GM21737 (cell line): ENCODE results near the gene RTN4RL1.

Source experiments
- ATAC-seq: cut with Tn5 transposase; IDR thresholded peaks from one replicate; pipeline ENCODE4 v1.9.1; 2021; ENCODE audit warnings: mild to moderate bottlenecking, moderate library complexity; ENCODE audit not compliant: unreplicated experiment

RTN4RL1 gene

GRCh38 chr17:2059547-2060384 lies 34.6 kb upstream of the RTN4RL1 start:
- ATAC-seq: no peak

GRCh38 chr17:2058586-2059546 lies 33.7 kb upstream of the RTN4RL1 start:
- ATAC-seq: no peak

DNA sequence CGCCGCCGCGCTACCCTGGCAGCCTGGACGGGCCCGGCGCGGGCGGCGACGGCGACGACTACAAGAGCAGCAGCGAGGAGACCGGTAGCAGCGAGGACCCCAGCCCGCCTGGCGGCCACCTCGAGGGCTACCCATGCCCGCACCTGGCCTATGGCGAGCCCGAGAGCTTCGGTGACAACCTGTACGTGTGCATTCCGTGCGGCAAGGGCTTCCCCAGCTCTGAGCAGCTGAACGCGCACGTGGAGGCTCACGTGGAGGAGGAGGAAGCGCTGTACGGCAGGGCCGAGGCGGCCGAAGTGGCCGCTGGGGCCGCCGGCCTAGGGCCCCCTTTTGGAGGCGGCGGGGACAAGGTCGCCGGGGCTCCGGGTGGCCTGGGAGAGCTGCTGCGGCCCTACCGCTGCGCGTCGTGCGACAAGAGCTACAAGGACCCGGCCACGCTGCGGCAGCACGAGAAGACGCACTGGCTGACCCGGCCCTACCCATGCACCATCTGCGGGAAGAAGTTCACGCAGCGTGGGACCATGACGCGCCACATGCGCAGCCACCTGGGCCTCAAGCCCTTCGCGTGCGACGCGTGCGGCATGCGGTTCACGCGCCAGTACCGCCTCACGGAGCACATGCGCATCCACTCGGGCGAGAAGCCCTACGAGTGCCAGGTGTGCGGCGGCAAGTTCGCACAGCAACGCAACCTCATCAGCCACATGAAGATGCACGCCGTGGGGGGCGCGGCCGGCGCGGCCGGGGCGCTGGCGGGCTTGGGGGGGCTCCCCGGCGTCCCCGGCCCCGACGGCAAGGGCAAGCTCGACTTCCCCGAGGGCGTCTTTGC lies 32.8 kb upstream of the RTN4RL1 start:
- ATAC-seq: no peak

DNA sequence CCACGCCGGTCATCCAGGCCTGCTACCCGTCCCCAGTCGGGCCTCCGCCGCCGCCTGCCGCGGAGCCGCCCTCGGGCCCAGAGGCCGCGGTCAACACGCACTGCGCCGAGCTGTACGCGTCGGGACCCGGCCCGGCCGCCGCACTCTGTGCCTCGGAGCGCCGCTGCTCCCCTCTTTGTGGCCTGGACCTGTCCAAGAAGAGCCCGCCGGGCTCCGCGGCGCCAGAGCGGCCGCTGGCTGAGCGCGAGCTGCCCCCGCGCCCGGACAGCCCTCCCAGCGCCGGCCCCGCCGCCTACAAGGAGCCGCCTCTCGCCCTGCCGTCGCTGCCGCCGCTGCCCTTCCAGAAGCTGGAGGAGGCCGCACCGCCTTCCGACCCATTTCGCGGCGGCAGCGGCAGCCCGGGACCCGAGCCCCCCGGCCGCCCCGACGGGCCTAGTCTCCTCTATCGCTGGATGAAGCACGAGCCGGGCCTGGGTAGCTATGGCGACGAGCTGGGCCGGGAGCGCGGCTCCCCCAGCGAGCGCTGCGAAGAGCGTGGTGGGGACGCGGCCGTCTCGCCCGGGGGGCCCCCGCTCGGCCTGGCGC lies 32.1 kb upstream of the RTN4RL1 start:
- no peak for ATAC-seq

DNA sequence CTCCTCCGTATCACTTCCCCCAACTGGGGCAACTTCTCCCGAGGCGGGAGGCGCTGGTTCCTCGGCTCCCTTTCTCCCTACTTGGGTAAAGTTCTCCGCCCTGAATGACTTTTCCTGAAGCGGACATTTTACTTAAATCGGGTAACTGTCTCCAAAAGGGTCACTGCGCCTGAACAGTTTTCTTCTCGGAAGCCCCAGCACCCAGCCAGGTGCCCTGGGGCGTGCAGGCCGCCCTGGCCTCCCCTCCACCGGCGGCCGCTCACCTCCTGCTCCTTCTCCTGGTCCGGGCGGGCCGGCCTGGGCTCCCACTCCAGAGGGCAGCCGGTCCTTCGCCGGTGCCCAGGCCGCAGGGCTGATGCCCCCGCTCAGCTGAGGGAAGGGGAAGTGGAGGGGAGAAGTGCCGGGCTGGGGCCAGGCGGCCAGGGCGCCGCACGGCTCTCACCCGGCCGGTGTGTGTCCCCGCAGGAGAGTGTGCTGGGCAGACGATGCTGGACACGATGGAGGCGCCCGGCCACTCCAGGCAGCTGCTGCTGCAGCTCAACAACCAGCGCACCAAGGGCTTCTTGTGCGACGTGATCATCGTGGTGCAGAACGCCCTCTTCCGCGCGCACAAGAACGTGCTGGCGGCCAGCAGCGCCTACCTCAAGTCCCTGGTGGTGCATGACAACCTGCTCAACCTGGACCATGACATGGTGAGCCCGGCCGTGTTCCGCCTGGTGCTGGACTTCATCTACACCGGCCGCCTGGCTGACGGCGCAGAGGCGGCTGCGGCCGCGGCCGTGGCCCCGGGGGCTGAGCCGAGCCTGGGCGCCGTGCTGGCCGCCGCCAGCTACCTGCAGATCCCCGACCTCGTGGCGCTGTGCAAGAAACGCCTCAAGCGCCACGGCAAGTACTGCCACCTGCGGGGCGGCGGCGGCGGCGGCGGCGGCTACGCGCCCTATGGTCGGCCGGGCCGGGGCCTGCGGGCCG lies 31.4 kb upstream of the RTN4RL1 start:
- no peak for ATAC-seq

DNA sequence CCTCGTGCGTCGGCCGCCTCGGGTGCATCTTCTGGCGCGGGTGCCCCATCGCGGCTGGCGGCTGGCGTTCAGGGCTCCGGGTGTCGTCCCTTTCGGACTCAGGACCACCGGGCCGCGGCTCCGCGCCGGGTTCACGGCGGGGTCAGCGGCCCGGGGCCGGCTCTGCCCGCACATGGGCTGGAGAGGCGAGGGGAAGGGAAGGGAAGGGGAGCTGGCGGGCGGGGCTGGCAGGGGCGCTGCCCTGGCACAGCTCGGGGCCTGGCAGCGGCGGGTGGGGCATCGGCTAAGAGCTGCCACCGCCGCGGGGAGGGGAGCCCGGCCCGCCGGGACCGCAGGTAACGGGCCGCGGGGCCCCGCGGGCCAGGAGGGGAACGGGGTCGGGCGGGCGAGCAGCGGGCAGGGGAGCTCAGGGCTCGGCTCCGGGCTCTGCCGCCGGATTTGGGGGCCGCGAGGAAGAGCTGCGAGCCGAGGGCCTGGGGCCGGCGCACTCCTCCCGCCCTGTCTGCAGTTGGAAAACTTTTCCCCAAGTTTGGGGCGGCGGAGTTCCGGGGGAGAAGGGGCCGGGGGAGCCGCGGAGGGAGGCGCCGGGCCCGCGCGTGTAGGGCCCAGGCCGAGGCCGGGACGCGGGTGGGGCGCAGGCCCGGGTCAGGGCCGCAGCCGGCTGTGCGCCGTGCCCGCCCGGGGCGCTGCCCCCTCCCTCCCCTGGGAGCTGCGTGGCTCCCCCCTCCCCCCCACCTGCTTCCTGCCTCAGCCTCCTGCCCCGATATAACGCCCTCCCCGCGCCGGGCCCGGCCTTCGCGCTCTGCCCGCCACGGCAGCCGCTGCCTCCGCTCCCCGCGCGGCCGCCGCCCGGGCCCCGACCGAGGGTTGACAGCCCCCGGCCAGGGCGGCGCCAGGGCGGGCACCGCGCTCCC lies 30.4 kb upstream of the RTN4RL1 start:
- no peak for ATAC-seq

GRCh38 chr17:2054512-2055291 lies 29.6 kb upstream of the RTN4RL1 start, which contains the start of gene HIC1:
HIC1 (plus strand) TSS chr17:2055103; CDS start chr17:2056691, 1,588 bp downstream.
- peak; percentile 36 for ATAC-seq

DNA sequence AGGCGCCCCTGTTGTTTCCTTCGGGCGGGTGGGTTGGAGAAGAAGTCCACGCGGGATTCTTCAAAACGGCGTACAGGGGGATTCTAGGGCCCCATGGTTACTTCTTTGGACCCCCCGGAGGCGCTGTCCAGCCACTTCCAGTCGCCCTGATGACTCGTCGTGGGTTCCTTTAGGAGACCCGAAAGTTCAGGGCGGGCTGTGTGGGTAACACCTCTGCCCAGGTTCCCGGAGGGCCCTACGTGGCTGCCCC lies 29.1 kb upstream of the RTN4RL1 start:
- no peak for ATAC-seq

DNA sequence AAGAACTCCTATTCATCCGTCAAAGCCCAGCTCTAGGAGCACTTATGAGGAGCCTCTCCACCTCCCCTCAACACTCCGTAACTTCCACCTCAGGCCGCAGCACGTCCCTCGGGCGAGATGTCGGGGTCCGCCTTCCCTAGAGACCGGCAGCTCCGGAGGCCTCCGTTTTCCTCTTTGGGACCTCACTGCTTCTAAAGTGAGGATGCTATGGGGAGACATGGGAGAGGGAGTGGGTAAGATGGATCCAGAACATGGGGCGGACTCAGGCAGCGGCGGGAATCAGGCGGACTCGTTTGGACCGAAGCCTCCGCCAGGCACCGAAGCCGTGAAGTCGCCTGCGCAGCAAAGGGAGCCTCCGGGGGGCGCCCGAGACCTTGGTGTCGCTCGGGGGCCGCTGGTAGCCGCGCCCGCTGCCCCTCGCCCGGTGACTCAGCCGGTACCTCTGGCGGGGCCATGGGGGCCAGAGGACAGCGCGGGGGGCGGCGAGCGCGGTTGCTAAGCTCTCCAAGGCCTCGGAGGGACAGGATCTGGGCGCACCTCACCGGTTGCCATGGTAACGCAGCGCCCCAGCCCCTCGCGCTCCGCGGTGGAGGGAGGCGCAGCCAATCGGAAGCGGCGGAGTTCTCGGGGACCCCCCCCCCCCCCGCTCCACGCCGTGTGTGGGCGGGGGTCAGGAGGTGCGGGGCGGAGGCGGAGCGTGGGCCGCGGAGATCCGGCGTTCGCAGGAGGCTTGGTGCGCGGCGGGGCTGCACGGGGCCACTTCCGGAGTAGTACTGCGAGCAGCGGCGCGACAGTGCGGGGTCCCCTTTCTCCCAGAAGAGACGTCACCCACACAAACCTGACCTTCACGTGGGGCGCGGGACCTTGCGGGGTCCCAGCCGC lies 28.5 kb upstream of the RTN4RL1 start:
- ATAC-seq: no peak

DNA sequence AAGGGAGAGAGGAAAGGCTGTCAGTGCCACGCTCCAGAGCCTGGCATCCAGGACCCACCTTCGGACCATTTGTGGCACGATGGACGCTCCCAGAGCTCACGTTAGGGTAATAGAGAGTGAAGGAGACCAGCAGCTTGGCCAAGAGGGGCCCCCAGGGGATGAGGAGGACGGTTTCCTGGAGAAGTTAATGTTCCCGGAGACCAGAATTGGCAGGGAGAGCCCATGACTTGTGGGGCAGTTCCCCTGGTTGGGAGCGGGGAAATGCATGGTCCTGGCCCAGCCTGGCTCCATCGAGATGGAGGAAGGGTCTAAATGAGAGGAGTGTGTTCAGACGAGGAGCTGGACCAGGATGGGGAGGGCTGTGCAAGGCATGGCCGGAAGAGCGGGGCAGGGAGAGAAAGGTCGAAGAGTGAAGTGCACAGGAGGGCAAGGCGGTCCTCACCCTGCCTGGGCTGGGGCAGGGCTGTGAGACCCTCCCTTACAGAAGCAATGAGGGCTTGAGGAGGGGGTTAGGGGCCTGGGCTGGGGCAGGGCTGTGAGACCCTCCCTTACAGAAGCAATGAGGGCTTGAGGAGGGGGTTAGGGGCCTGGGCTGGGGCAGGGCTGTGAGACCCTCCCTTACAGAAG lies 26.9 kb upstream of the RTN4RL1 start:
- ATAC-seq: no peak

GRCh38 chr17:2051061-2051932 lies 26.2 kb upstream of the RTN4RL1 start:
- ATAC-seq: no peak

DNA sequence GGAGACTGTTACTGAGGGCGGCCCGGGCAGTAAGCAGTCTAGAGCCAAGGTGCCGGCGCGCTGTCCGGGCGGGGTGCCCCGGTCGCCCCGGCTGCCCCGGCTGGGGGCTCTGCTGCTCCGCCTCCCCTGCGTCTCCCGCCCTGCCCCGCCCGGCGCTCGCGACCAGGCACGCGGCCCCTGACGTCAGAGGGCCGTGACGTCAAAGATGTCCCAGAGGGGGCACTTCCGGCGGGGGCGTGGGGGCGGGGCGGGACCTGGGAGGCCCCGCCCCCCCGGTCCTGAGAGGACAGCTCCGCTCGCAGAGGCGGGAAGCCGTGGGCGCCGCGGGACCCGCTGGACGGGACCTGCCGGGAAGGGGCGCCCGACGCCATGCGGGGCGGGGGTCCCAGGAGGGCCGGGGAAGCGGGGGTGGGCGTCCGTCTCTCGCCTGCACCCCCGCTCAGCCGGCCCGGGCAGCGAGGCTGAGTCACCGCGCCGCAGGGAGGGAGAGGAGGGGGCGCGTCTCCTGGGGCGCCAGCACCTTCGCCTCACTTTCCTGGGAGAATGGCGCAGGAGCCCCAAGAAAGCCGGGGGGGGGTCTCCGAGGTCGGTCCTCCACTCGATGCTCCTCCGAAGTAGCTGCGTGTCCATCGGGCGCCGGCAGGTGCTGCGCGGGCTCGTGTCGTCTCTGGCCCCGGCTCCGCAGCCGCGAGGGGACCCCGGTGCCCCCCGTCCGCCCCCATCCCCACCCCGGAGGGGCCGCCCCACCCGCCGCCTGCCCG lies 25.3 kb upstream of the RTN4RL1 start:
- ATAC-seq: peak; percentile 4

- peak; percentile 38 for ATAC-seq
These were observed 24.5 kb upstream of the RTN4RL1 start for GRCh38 chr17:2049333-2050299.
